Esophagus muscularis mucosa (tissue), 3 donors: ENCODE measurements around the gene MSI2.

ENCODE experiments used
- POLR2A ChIP-seq: fragments of 450-650 bp; IDR thresholded peaks from one replicate; pipeline ENCODE4 v1.6.1; 2017; ENCODE audit warnings: antibody characterized with exemption, moderate library complexity, mild to moderate bottlenecking, low read depth
- POLR2AphosphoS5 ChIP-seq, 2 donors: sonication (generic); formaldehyde crosslinking; IDR thresholded peaks; one replicate each; pipeline ENCODE4 v1.6.1; 2017; ENCODE audit warnings: antibody characterized with exemption in 2 of 2
- TF ChIP-seq, protein P1 (sequence below), 3 experiments: fragments of 200-600 bp in 2 of 3; fragments of 450-650 bp in 1 of 3; sonication (generic) in 2 of 3; IDR thresholded peaks; one replicate each; pipeline ENCODE4 v1.5.1; 2017 to 2019; ENCODE audit warnings: antibody characterized with exemption in 3 of 3, mild to moderate bottlenecking in 2 of 3, moderate library complexity in 1 of 3

DNA sequence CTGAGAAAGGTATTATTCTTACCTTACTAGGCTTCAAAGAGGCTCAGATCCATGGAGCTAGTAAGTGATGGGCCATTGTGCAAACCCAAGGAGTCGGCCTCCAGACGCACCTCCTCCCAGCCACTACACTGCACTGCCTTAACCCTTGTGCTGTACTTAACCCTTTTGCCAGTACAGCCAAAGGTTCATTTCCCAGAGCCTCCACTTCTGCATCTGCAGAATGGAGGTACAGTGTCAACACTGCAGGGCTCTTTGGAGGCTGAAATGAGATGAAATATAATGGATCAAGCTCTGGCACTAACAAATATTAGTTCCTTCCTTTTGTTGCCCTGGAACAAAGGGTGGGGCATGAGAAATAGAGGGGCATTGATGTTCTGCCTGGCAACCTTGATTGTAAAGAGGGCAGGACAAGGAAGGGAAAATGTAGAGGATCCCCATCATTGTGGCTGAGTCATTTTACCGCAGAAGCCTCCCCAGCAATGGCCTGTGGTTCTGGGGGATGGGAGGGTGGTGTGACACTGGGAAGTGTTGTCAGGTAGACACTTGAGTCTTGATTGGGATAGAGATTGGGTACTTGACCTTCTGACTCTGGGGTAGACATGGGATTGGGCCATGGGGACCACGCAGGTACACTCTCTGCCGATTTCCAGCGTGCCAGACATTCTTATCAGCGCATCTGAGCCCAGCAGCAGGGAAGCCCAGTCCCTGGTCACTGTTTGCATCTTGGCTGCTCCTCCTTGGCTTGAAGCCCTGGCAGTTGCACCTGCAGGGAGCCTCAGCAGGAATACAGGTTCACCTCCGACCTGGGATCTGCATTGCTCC is 84.0 kb downstream of the MSI2 start:
- TF ChIP-seq, protein P1, sequence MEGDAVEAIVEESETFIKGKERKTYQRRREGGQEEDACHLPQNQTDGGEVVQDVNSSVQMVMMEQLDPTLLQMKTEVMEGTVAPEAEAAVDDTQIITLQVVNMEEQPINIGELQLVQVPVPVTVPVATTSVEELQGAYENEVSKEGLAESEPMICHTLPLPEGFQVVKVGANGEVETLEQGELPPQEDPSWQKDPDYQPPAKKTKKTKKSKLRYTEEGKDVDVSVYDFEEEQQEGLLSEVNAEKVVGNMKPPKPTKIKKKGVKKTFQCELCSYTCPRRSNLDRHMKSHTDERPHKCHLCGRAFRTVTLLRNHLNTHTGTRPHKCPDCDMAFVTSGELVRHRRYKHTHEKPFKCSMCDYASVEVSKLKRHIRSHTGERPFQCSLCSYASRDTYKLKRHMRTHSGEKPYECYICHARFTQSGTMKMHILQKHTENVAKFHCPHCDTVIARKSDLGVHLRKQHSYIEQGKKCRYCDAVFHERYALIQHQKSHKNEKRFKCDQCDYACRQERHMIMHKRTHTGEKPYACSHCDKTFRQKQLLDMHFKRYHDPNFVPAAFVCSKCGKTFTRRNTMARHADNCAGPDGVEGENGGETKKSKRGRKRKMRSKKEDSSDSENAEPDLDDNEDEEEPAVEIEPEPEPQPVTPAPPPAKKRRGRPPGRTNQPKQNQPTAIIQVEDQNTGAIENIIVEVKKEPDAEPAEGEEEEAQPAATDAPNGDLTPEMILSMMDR (IDR thresholded peaks at IDR 0.05), result no peak
- no peak for TF ChIP-seq POLR2AphosphoS5 (IDR thresholded peaks at IDR 0.05)
- TF ChIP-seq POLR2A, result no peak
